Panc1 (cell line): Measurements from ENCODE around the gene PACSIN1. TPM values are rescaled to one million over a fixed set of nuclear protein-coding genes. Genes with fewer than 3 reads are reported as not detected.

Experiments
- ATAC-seq: fragments of 200-7000 bp; cut with Tn5 transposase; 2 replicates; pipeline ENCODE4 v1.9.1; 2020; ENCODE audit warnings: mild to moderate bottlenecking, moderate library complexity
- BruUV-seq: library from RNA; stranded (reverse); fragments of 400-500 nt; replicated peaks from 2 replicates; lab custom pipeline; 2021; lab: Mats Ljungman, UMichigan
- CTCF ChIA-PET: fragments of 300-600 bp; sonication (Branson Sonifier 250); formaldehyde crosslinking; loops from one replicate; lab custom pipeline; 2022; ENCODE audit warnings: antibody characterized with exemption; lab: Charles Lee
- POLR2A ChIA-PET: fragments of 300-600 bp; sonication (Branson Sonifier 250); formaldehyde crosslinking; loops from one replicate; lab custom pipeline; 2022; ENCODE audit warnings: antibody characterized with exemption; lab: Charles Lee
- DNase-seq: peaks from one replicate; pipeline ENCODE4 v3.0.0-alpha.2; 2010; ENCODE audit warnings: low read depth, low spot score
- H3K27ac ChIP-seq: 2 replicates; pipeline ENCODE4 v1.5.1; 2011; ENCODE audit warnings: mild to moderate bottlenecking, low read length, inconsistent platforms
- H3K27me3 ChIP-seq: fragments of 200-500 bp; sonication (Bioruptor generic); 2 replicates; pipeline ENCODE4 v1.6.0; 2014; ENCODE audit warnings: low read length, inconsistent platforms; ENCODE audit not compliant: control insufficient read depth, insufficient read depth
- H3K36me3 ChIP-seq: fragments of 200-500 bp; sonication (Bioruptor generic); 2 replicates; pipeline ENCODE4 v1.5.1; 2014; ENCODE audit warnings: inconsistent platforms, mild to moderate bottlenecking, low read length, moderate library complexity; ENCODE audit not compliant: control insufficient read depth, insufficient read depth
- H3K4me1 ChIP-seq: 2 replicates; pipeline ENCODE4 v1.5.1; 2011; ENCODE audit warnings: inconsistent platforms, mild to moderate bottlenecking, low read length, moderate library complexity; ENCODE audit not compliant: control insufficient read depth, insufficient read depth
- H3K4me3 ChIP-seq, 2 experiments: 2 replicates each; pipeline ENCODE4 v1.5.1; 2011 to 2012; ENCODE audit warnings: low read depth in 2 of 2, low read length in 2 of 2, mild to moderate bottlenecking in 2 of 2, inconsistent platforms in 1 of 2, moderate library complexity in 1 of 2
- H3K9me3 ChIP-seq: fragments of 200-500 bp; sonication (Bioruptor generic); 2 replicates; pipeline ENCODE4 v1.5.1; 2014; ENCODE audit warnings: low read depth, mild to moderate bottlenecking, inconsistent platforms, low read length, moderate library complexity; ENCODE audit not compliant: control insufficient read depth, insufficient read depth
- POLR2AphosphoS5 ChIP-seq: IDR thresholded peaks from 2 replicates; pipeline ENCODE4 v1.6.1; 2012; ENCODE audit warnings: mild to moderate bottlenecking, low read depth, low read length, moderate library complexity
- SIN3A ChIP-seq: IDR thresholded peaks from 2 replicates; pipeline ENCODE4 v1.6.1; 2012; ENCODE audit warnings: low read depth, mild to moderate bottlenecking, low read length, moderate library complexity, borderline replicate concordance; ENCODE audit not compliant: insufficient read depth
- TCF7L2 ChIP-seq: IDR thresholded peaks from 2 replicates; pipeline ENCODE4 v1.6.1; 2011; ENCODE audit warnings: mild to moderate bottlenecking, low read depth, low read length, inconsistent platforms
- in situ Hi-C: cut with HindIII; loops from 2 replicates; pipeline ENCODE4 v1.10.0; 2016; ENCODE audit warnings: low sequenced_read_pairs, low pct_unique_long_range_greater_than_20kb
- intact Hi-C: fragments of 100-400 bp; cut with micrococcal nuclease; formaldehyde crosslinking; loops from one replicate; pipeline ENCODE4 v1.10.0; 2022; ENCODE audit not compliant: unreplicated experiment
- total RNA-seq: library from RNA; stranded (reverse); gene quantifications from one replicate; pipeline ENCODE4 v1.2.1, GENCODE V29; 2021; ENCODE audit not compliant: unreplicated experiment
- TF ChIP-seq, protein P1 (sequence below), 2 experiments: IDR thresholded peaks; 2 replicates each; pipeline ENCODE4 v1.6.1; 2011 to 2012; ENCODE audit warnings: low read depth in 2 of 2, control low read depth in 1 of 2, low read length in 1 of 2, mild to moderate bottlenecking in 1 of 2, moderate library complexity in 1 of 2; ENCODE audit not compliant: insufficient read depth in 1 of 2

Gene PACSIN1
- total RNA-seq, 1 experiment from 2014 or later = 0.18 TPM

DNA sequence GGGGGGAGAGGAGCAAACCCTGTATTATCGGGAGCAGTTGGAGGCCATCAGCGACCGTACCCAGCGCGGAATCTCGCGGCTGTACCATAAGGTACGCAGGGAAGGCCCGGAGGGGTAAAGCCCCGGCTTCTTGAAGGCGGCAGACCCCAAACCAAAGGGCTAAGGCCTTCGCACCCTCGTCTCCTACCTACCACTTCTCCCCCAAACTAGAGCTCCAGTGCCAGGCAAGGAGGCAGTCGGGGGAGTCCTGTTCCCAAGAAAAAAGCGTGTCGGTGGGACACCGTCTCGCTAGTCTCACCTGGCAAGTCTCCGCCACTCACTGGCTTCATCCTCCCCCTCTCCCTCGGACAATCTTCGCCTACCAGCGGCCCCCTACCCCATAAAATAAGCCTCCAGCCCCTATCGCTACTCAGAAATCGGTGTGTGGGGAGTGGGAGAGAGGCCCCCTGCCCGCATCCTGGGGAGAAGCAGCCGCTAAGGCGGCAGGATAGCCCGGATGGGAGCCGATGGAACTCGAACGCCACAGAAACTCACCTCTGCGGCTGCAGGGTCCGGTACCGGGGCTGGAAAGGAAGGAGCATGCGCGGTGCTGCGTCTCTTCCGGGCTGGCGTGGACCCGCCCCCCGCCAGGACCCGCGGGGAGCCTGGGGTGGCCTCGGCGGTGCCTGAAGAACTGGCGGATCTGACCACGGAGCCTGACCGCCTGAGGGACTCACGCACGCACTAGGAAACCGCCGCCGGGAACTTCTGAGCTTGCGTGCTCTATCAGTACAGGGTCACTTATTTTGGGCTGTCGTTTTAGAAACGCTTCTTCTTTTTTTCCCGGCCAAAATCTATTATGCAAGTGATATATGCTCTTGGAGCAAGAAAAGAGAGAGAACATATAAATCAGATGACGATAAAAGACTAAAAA lies 40.1 kb upstream of the PACSIN1 start, which contains the start of gene RPS10:
Gene RPS10 (minus strand): TSS at position 572 of the 913 bp plus-strand sequence. CDS start 848 bp downstream, outside the sequence.
- H3K9me3 ChIP-seq = peaks cover 3% of the 10 kb centered on the region; the same call in 1 of the 2 replicates
- H3K4me3 ChIP-seq = peak within 1 kb of the TSS; percentile 95 to 100
- peaks cover 10% of the 10 kb centered on the region for H3K4me1 ChIP-seq
- ChIA-PET CTCF (interaction anchor here (0.6 to 0.8 kb wide), 3 partner anchors 57 to 184 kb away, joined by 3 to 4 read pairs (median 4); no protein-coding TSS in a partner anchor), POLR2A (interaction anchor here (0.5 to 0.7 kb wide), 4 partner anchors 21 to 356 kb away, joined by 3 to 15 read pairs (median 8); no protein-coding TSS in a partner anchor)
- H3K27ac ChIP-seq = peak within 1 kb of the TSS; percentile 97
- ATAC-seq (peak; percentile 97), DNase-seq (peak; percentile 60)
- in situ Hi-C loops (no loop called here), intact Hi-C loops (no loop called here)
- 0 out of 2 replicates have a peak, but pooled peaks have one; percentile 29 for TF ChIP-seq SIN3A
- peak; percentile 51; the same call in 1 of the 2 replicates for TF ChIP-seq TCF7L2
- peak; percentile 96 for TF ChIP-seq POLR2AphosphoS5
- TF ChIP-seq, protein P1, sequence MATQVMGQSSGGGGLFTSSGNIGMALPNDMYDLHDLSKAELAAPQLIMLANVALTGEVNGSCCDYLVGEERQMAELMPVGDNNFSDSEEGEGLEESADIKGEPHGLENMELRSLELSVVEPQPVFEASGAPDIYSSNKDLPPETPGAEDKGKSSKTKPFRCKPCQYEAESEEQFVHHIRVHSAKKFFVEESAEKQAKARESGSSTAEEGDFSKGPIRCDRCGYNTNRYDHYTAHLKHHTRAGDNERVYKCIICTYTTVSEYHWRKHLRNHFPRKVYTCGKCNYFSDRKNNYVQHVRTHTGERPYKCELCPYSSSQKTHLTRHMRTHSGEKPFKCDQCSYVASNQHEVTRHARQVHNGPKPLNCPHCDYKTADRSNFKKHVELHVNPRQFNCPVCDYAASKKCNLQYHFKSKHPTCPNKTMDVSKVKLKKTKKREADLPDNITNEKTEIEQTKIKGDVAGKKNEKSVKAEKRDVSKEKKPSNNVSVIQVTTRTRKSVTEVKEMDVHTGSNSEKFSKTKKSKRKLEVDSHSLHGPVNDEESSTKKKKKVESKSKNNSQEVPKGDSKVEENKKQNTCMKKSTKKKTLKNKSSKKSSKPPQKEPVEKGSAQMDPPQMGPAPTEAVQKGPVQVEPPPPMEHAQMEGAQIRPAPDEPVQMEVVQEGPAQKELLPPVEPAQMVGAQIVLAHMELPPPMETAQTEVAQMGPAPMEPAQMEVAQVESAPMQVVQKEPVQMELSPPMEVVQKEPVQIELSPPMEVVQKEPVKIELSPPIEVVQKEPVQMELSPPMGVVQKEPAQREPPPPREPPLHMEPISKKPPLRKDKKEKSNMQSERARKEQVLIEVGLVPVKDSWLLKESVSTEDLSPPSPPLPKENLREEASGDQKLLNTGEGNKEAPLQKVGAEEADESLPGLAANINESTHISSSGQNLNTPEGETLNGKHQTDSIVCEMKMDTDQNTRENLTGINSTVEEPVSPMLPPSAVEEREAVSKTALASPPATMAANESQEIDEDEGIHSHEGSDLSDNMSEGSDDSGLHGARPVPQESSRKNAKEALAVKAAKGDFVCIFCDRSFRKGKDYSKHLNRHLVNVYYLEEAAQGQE (IDR thresholded peaks at IDR 0.05; ENCODE audit: insufficient read depth in 1 of 2, low read depth in 2 of 2, low read length in 1 of 2) = no peak
- BruUV-seq = no TSS peak
- no peaks in the 10 kb centered on the region for H3K27me3 ChIP-seq
- peaks cover 20% of the 10 kb centered on the region for H3K36me3 ChIP-seq

- CTCF ChIA-PET = interaction anchor here (0.6 kb wide), 2 partner anchors 189 to 1718 kb away, joined by 3 read pairs; no protein-coding TSS in a partner anchor
- TF ChIP-seq SIN3A = no peak
- no peak for TF ChIP-seq TCF7L2
- TF ChIP-seq, protein P1 (IDR thresholded peaks at IDR 0.05; ENCODE audit: insufficient read depth in 1 of 2, low read depth in 2 of 2, low read length in 1 of 2) = no peak
- H3K9me3 ChIP-seq = peaks cover 3% of the 10 kb centered on the region; the same call in 1 of the 2 replicates
- DNase-seq (no peak), ATAC-seq (no peak)
- H3K4me1 ChIP-seq = no peaks in the 10 kb centered on the region
- no peak overlapping the region for H3K27ac ChIP-seq
- H3K27me3 ChIP-seq = no peaks in the 10 kb centered on the region
- intact Hi-C loops (no loop called here), in situ Hi-C loops (no loop called here)
- no TSS peak for BruUV-seq
- H3K36me3 ChIP-seq = no peaks in the 10 kb centered on the region
- POLR2A ChIA-PET = interaction anchor here (0.6 kb wide), 1 partner anchor 65 kb away, joined by 4 read pairs; no protein-coding TSS in a partner anchor
- H3K4me3 ChIP-seq = no peak overlapping the region
Observed at GRCh38 chr6:34435916-34436315, 30.0 kb upstream of the PACSIN1 start.
